PC-9 (cell line): Measurements from ENCODE around the gene SUFU.

ENCODE experiments used
- CTCF ChIP-seq: fragments of 200-600 bp; sonication (generic); conservative IDR thresholded peaks from 2 replicates; pipeline ENCODE4 v1.6.1; 2017; ENCODE audit warnings: mixed run types, antibody characterized with exemption, mild to moderate bottlenecking, moderate library complexity
- EZH2 ChIP-seq: fragments of 200-600 bp; sonication (generic); IDR thresholded peaks from 2 replicates; pipeline ENCODE4 v1.8.0; 2017; ENCODE audit warnings: antibody characterized with exemption, low read depth

DNA sequence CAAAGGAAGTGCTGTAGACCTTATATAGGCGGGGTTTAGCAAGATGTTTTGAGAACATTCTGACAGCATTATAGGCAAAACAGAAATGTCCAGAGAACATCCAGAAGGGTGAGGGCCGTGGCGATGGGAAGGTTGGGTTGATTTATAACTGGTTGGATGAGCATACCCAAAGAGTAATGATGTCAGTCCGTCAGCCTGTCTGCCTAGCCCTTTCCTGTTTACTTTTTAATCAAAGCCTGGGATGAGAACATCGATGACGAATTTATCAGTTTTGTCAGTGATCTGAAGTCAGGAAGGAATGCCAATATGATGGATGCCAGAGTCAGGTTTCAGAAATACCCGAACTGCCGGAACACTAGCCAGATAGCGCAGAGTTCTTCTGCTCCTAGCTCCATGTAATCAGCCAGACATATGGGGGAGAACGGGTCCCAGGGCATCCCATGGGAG, 106.7 kb downstream of the SUFU start:
- no peak for TF ChIP-seq EZH2
- no peak for TF ChIP-seq CTCF
